Measurements from ENCODE around the gene RFC1. TPM values are rescaled to one million over a fixed set of nuclear protein-coding genes. Genes with fewer than 3 reads are reported as not detected.
"Not testable (repeated sequence)": the region's sequence is repeated elsewhere in the genome, so short reads cannot be mapped to it uniquely, and the experiment has no call there.

Gene RFC1
- total RNA-seq, 1 donor from 2014 or later = 123 TPM

- H3K4me1 ChIP-seq = no peaks in the 10 kb centered on the region
- H3K79me2 ChIP-seq (ENCODE audit: low read depth) = no peaks in the 10 kb centered on the region
- no peaks in the 10 kb centered on the region for H3F3A ChIP-seq (ENCODE audit: low read depth)
- peak overlapping the region; percentile 24 for H2AFZ ChIP-seq (replicated peaks)
- H4K20me1 ChIP-seq (ENCODE audit: low read depth) = no peaks in the 10 kb centered on the region
- TF ChIP-seq EZH2phosphoT487 (IDR thresholded peaks at IDR 0.05) (no peak), EZH2 (IDR thresholded peaks at IDR 0.05) (no peak), CTCF (IDR thresholded peaks at IDR 0.05) (peak; percentile 11)
- H3K27me3 Mint-ChIP-seq (ENCODE audit: insufficient read depth, low read depth) = no peaks in the 10 kb centered on the region
- no peak overlapping the region for H3K4me3 Mint-ChIP-seq
- H3K36me3 ChIP-seq = no peaks in the 10 kb centered on the region
- no peaks in the 10 kb centered on the region for H3K4me1 Mint-ChIP-seq
- no peaks in the 10 kb centered on the region for H3K9me3 Mint-ChIP-seq
- DNase-seq (ENCODE audit: low spot score) = no peak
- H3K9ac ChIP-seq = no peak overlapping the region
- H3K27me3 ChIP-seq = no peaks in the 10 kb centered on the region
- no peak overlapping the region for H3K27ac Mint-ChIP-seq
- no peaks in the 10 kb centered on the region for H3K9me3 ChIP-seq (ENCODE audit: low read depth)
- H3K36me3 Mint-ChIP-seq = no peaks in the 10 kb centered on the region
- no peak overlapping the region for H3K27ac ChIP-seq
- H3K4me2 ChIP-seq = no peak overlapping the region
- H3K4me3 ChIP-seq = no peak overlapping the region
Observed at GRCh38 chr4:39410415-39410814, 44.3 kb upstream of the RFC1 start.

- H3K4me3 Mint-ChIP-seq = no peak overlapping the region
- Histone ChIP-seq H3K9me3 (ENCODE audit: low read depth) (no peaks in the 10 kb centered on the region), H3K9ac (no peak overlapping the region), H2AFZ (replicated peaks) (no peak overlapping the region), H3K4me2 (no peak overlapping the region), H3K4me3 (no peak overlapping the region), H3F3A (ENCODE audit: low read depth) (no peaks in the 10 kb centered on the region), H3K79me2 (ENCODE audit: low read depth) (no peaks in the 10 kb centered on the region), H3K36me3 (no peaks in the 10 kb centered on the region), H3K27me3 (no peaks in the 10 kb centered on the region), H3K27ac (no peak overlapping the region), H4K20me1 (ENCODE audit: low read depth) (no peaks in the 10 kb centered on the region), H3K4me1 (no peaks in the 10 kb centered on the region)
- TF ChIP-seq EZH2phosphoT487 (IDR thresholded peaks at IDR 0.05) = no peak
- no peak for TF ChIP-seq CTCF (IDR thresholded peaks at IDR 0.05)
- TF ChIP-seq EZH2 (IDR thresholded peaks at IDR 0.05) = no peak
- no peaks in the 10 kb centered on the region for H3K9me3 Mint-ChIP-seq
- DNase-seq (ENCODE audit: low spot score) = no peak
- H3K36me3 Mint-ChIP-seq = no peaks in the 10 kb centered on the region
- no peaks in the 10 kb centered on the region for H3K4me1 Mint-ChIP-seq
- no peak overlapping the region for H3K27ac Mint-ChIP-seq
- H3K27me3 Mint-ChIP-seq (ENCODE audit: insufficient read depth, low read depth) = no peaks in the 10 kb centered on the region
Observed at GRCh38 chr4:39407584-39407885, 41.4 kb upstream of the RFC1 start.

- no peaks in the 10 kb centered on the region for H3K4me1 Mint-ChIP-seq
- Histone ChIP-seq H3K79me2 (ENCODE audit: low read depth) (no peaks in the 10 kb centered on the region), H4K20me1 (ENCODE audit: low read depth) (no peaks in the 10 kb centered on the region), H3K27ac (no peak within 1 kb of the TSS), H3K9ac (no peak within 1 kb of the TSS), H3F3A (ENCODE audit: low read depth) (no peaks in the 10 kb centered on the region), H3K27me3 (no peaks in the 10 kb centered on the region), H3K4me1 (no peaks in the 10 kb centered on the region), H3K36me3 (no peaks in the 10 kb centered on the region), H3K4me2 (no peak within 1 kb of the TSS), H2AFZ (replicated peaks) (no peak within 1 kb of the TSS), H3K9me3 (ENCODE audit: low read depth) (no peaks in the 10 kb centered on the region), H3K4me3 (no peak within 1 kb of the TSS)
- H3K27me3 Mint-ChIP-seq (ENCODE audit: insufficient read depth, low read depth) = no peaks in the 10 kb centered on the region
- TF ChIP-seq EZH2phosphoT487 (IDR thresholded peaks at IDR 0.05) (no peak), EZH2 (IDR thresholded peaks at IDR 0.05) (no peak), CTCF (IDR thresholded peaks at IDR 0.05) (no peak)
- no peaks in the 10 kb centered on the region for H3K36me3 Mint-ChIP-seq
- no peak within 1 kb of the TSS for H3K4me3 Mint-ChIP-seq
- DNase-seq (ENCODE audit: low spot score) = no peak
- no peak within 1 kb of the TSS for H3K27ac Mint-ChIP-seq
- no peaks in the 10 kb centered on the region for H3K9me3 Mint-ChIP-seq
Observed at GRCh38 chr4:39406763-39407583, 40.8 kb upstream of the RFC1 start, which contains the start of gene KLB. Gene KLB (plus strand): TSS chr4:39406930. CDS start chr4:39406950, 20 bp downstream.

- not testable (repeated sequence) for H3K4me3 ChIP-seq; DNase-seq (ENCODE audit: low spot score); H3K4me1 Mint-ChIP-seq; H3K79me2 ChIP-seq (ENCODE audit: low read depth); H4K20me1 ChIP-seq (ENCODE audit: low read depth); H3K36me3 Mint-ChIP-seq; H3K9me3 Mint-ChIP-seq; H3K9me3 ChIP-seq (ENCODE audit: low read depth); H3K27ac ChIP-seq; H3K4me1 ChIP-seq; H2AFZ ChIP-seq (replicated peaks); H3K36me3 ChIP-seq; H3K9ac ChIP-seq; H3K27me3 ChIP-seq; H3K27ac Mint-ChIP-seq; H3F3A ChIP-seq (ENCODE audit: low read depth); H3K4me3 Mint-ChIP-seq; H3K27me3 Mint-ChIP-seq (ENCODE audit: insufficient read depth, low read depth); H3K4me2 ChIP-seq
Observed at GRCh38 chr4:39401640-39402039, 35.5 kb upstream of the RFC1 start.
